Measurements from ENCODE around the gene PDZRN4.

PDZRN4 gene

DNA sequence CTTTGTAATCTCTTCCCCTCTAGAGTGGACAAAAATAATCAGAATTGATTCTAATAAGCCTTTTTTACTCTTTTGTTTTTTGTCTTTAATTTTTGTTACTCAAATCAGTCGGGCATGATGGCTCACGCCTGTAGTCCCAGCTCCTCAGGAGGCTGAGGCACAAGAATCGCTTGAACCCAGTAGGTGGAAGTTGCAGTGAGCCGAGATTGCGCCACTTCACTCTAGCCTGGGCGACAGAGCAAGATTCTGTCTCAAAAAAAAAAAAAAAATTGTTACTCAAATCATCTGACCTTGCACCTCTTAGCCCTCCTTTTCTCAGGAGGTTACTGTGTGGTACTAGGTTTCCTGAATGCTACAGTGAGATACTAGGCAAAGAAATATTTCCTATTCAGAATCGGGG lies 280.6 kb downstream of the PDZRN4 start:
- ATAC-seq: no peak
- TF ChIP-seq BACH2 (CRISPR knock-in tag; IDR thresholded peaks at IDR 0.05; ENCODE audit: borderline replicate concordance): no peak
- no peak for TF ChIP-seq PATZ1 (CRISPR knock-in tag; IDR thresholded peaks at IDR 0.05; ENCODE audit: borderline replicate concordance)
- TF ChIP-seq GLIS3 (CRISPR knock-in tag; IDR thresholded peaks at IDR 0.05): no peak
- TF ChIP-seq ZNF8 (CRISPR knock-in tag; IDR thresholded peaks at IDR 0.05): no peak
- no peak for TF ChIP-seq ZNF70 (CRISPR knock-in tag; IDR thresholded peaks at IDR 0.05)
- no peak for TF ChIP-seq ZFP30 (CRISPR knock-in tag; IDR thresholded peaks at IDR 0.05)
- TF ChIP-seq, protein P1, sequence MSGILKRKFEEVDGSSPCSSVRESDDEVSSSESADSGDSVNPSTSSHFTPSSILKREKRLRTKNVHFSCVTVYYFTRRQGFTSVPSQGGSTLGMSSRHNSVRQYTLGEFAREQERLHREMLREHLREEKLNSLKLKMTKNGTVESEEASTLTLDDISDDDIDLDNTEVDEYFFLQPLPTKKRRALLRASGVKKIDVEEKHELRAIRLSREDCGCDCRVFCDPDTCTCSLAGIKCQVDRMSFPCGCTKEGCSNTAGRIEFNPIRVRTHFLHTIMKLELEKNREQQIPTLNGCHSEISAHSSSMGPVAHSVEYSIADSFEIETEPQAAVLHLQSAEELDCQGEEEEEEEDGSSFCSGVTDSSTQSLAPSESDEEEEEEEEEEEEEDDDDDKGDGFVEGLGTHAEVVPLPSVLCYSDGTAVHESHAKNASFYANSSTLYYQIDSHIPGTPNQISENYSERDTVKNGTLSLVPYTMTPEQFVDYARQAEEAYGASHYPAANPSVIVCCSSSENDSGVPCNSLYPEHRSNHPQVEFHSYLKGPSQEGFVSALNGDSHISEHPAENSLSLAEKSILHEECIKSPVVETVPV (CRISPR knock-in tag; IDR thresholded peaks at IDR 0.05): no peak
- TF ChIP-seq RARB (CRISPR knock-in tag; IDR thresholded peaks at IDR 0.05): no peak
- no peak for TF ChIP-seq CSDC2 (CRISPR knock-in tag; IDR thresholded peaks at IDR 0.05)
- TF ChIP-seq, protein P2, sequence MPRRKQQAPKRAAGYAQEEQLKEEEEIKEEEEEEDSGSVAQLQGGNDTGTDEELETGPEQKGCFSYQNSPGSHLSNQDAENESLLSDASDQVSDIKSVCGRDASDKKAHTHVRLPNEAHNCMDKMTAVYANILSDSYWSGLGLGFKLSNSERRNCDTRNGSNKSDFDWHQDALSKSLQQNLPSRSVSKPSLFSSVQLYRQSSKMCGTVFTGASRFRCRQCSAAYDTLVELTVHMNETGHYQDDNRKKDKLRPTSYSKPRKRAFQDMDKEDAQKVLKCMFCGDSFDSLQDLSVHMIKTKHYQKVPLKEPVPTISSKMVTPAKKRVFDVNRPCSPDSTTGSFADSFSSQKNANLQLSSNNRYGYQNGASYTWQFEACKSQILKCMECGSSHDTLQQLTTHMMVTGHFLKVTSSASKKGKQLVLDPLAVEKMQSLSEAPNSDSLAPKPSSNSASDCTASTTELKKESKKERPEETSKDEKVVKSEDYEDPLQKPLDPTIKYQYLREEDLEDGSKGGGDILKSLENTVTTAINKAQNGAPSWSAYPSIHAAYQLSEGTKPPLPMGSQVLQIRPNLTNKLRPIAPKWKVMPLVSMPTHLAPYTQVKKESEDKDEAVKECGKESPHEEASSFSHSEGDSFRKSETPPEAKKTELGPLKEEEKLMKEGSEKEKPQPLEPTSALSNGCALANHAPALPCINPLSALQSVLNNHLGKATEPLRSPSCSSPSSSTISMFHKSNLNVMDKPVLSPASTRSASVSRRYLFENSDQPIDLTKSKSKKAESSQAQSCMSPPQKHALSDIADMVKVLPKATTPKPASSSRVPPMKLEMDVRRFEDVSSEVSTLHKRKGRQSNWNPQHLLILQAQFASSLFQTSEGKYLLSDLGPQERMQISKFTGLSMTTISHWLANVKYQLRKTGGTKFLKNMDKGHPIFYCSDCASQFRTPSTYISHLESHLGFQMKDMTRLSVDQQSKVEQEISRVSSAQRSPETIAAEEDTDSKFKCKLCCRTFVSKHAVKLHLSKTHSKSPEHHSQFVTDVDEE (CRISPR knock-in tag; IDR thresholded peaks at IDR 0.05): no peak
- no peak for TF ChIP-seq TOX (CRISPR knock-in tag; IDR thresholded peaks at IDR 0.05; ENCODE audit: borderline replicate concordance)
- TF ChIP-seq ISL1 (CRISPR knock-in tag; IDR thresholded peaks at IDR 0.05): no peak
- no peak for TF ChIP-seq POU6F1 (CRISPR knock-in tag; IDR thresholded peaks at IDR 0.05; ENCODE audit: borderline replicate concordance, low read depth)
- no peak for TF ChIP-seq CREB5 (CRISPR knock-in tag; IDR thresholded peaks at IDR 0.05; ENCODE audit: low read depth)
- no peak for TF ChIP-seq ZNF565 (CRISPR knock-in tag; conservative IDR thresholded peaks at IDR 0.05; ENCODE audit: low read depth)
- no peak for TF ChIP-seq ZFP3 (CRISPR knock-in tag; IDR thresholded peaks at IDR 0.05)
- no peak for TF ChIP-seq OSR1 (CRISPR knock-in tag; IDR thresholded peaks at IDR 0.05)
- TF ChIP-seq ZC3H10 (CRISPR knock-in tag; IDR thresholded peaks at IDR 0.05): no peak
- TF ChIP-seq TCF4 (CRISPR knock-in tag; IDR thresholded peaks at IDR 0.05; ENCODE audit: borderline replicate concordance): no peak
- TF ChIP-seq ARNTL (CRISPR knock-in tag; IDR thresholded peaks at IDR 0.05; ENCODE audit: borderline replicate concordance, low read depth): no peak

DNA sequence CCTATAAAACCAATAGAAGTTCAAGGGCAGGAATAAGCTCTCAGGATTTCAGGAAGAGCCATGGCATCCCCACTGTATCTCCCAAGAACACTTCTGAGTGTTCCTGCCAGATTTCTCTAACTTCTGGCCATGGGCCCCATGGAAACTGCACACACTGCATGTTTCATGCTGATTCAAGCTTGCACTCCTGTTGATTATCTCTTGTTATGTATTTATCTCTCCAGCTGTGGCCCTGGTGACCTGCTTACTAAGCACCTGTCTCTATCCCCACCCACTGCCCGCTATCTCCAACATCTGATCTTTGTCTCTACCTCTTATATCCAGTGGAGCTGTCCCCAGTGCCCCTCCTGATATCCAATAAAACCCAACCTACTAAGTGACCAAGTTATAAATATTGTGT lies 285.3 kb downstream of the PDZRN4 start:
- ATAC-seq: no peak

More for the DNA sequence above, 285.3 kb downstream of the PDZRN4 start:
- no peak for TF ChIP-seq TOX (CRISPR knock-in tag; IDR thresholded peaks at IDR 0.05; ENCODE audit: borderline replicate concordance)
- no peak for TF ChIP-seq ZNF565 (CRISPR knock-in tag; conservative IDR thresholded peaks at IDR 0.05; ENCODE audit: low read depth)
- TF ChIP-seq OSR1 (CRISPR knock-in tag; IDR thresholded peaks at IDR 0.05): no peak
- TF ChIP-seq GLIS3 (CRISPR knock-in tag; IDR thresholded peaks at IDR 0.05): no peak
- no peak for TF ChIP-seq CREB5 (CRISPR knock-in tag; IDR thresholded peaks at IDR 0.05; ENCODE audit: low read depth)
- TF ChIP-seq ESRRG (CRISPR knock-in tag; IDR thresholded peaks at IDR 0.05): no peak
- no peak for TF ChIP-seq BACH2 (CRISPR knock-in tag; IDR thresholded peaks at IDR 0.05; ENCODE audit: borderline replicate concordance)
- no peak for TF ChIP-seq ZFP3 (CRISPR knock-in tag; IDR thresholded peaks at IDR 0.05)
- TF ChIP-seq ZNF70 (CRISPR knock-in tag; IDR thresholded peaks at IDR 0.05): no peak
- TF ChIP-seq TCF4 (CRISPR knock-in tag; IDR thresholded peaks at IDR 0.05; ENCODE audit: borderline replicate concordance): no peak
- TF ChIP-seq ARNTL (CRISPR knock-in tag; IDR thresholded peaks at IDR 0.05; ENCODE audit: borderline replicate concordance, low read depth): no peak
- TF ChIP-seq ZNF8 (CRISPR knock-in tag; IDR thresholded peaks at IDR 0.05): no peak
- no peak for TF ChIP-seq ISL1 (CRISPR knock-in tag; IDR thresholded peaks at IDR 0.05)
- no peak for TF ChIP-seq RARB (CRISPR knock-in tag; IDR thresholded peaks at IDR 0.05)
- TF ChIP-seq, protein P2 (CRISPR knock-in tag; IDR thresholded peaks at IDR 0.05): no peak
- no peak for TF ChIP-seq ZFP30 (CRISPR knock-in tag; IDR thresholded peaks at IDR 0.05)
